Calu3 (cell line): ENCODE measurements around the gene TYW1. TPM values are rescaled to one million over a fixed set of nuclear protein-coding genes. Genes with fewer than 3 reads are reported as not detected.

Experiments used
- BruUV-seq: library from RNA; stranded (reverse); fragments of 400-500 nt; replicated peaks from 2 replicates; lab custom pipeline; 2021; lab: Mats Ljungman, UMichigan
- CTCF ChIA-PET: fragments of 300-600 bp; sonication (Branson Sonifier 250); formaldehyde crosslinking; loops from one replicate; lab custom pipeline; 2022; ENCODE audit warnings: antibody characterized with exemption; lab: Charles Lee
- DNase-seq: peaks from one replicate; pipeline ENCODE4 v3.0.0; 2022
- H3K27ac Mint-ChIP-seq: one replicate; pipeline ENCODE4 v1.8.0; 2022; ENCODE audit warnings: mixed read lengths; ENCODE audit not compliant: unreplicated experiment
- H3K27me3 Mint-ChIP-seq: one replicate; pipeline ENCODE4 v1.8.0; 2022; ENCODE audit warnings: mixed read lengths; ENCODE audit not compliant: unreplicated experiment
- H3K36me3 Mint-ChIP-seq: one replicate; pipeline ENCODE4 v1.8.0; 2022; ENCODE audit warnings: mild to moderate bottlenecking, moderate library complexity, mixed read lengths; ENCODE audit not compliant: insufficient read depth, unreplicated experiment
- H3K4me1 Mint-ChIP-seq: one replicate; pipeline ENCODE4 v1.8.0; 2022; ENCODE audit warnings: mild to moderate bottlenecking, low read depth, mixed read lengths; ENCODE audit not compliant: unreplicated experiment
- H3K4me3 Mint-ChIP-seq: one replicate; pipeline ENCODE4 v1.8.0; 2022; ENCODE audit warnings: mild to moderate bottlenecking, low read depth, moderate library complexity, mixed read lengths; ENCODE audit not compliant: unreplicated experiment
- H3K9me3 Mint-ChIP-seq: one replicate; pipeline ENCODE4 v1.8.0; 2022; ENCODE audit warnings: low read depth, mixed read lengths; ENCODE audit not compliant: unreplicated experiment
- CTCF ChIP-seq: fragments of 200-600 bp; IDR thresholded peaks from one replicate; pipeline ENCODE4 v1.8.0; 2022; ENCODE audit warnings: antibody characterized with exemption; ENCODE audit not compliant: unreplicated experiment
- intact Hi-C: fragments of 100-400 bp; cut with micrococcal nuclease; formaldehyde crosslinking; loops from one replicate; pipeline ENCODE4 v1.10.0; 2022; ENCODE audit not compliant: unreplicated experiment
- total RNA-seq: library from RNA; stranded (reverse); gene quantifications from 2 replicates; pipeline ENCODE4 v1.2.3, GENCODE V29; 2022

The TYW1 gene
- total RNA-seq, 1 experiment from 2014 or later: 12.1 TPM

GRCh38 chr7:66952343-66953043, 44.1 kb upstream of the TYW1 start:
- H3K36me3 Mint-ChIP-seq: peaks cover 32% of the 10 kb centered on the region
- H3K4me3 Mint-ChIP-seq: peak overlapping the region; percentile 16
- H3K4me1 Mint-ChIP-seq: peaks cover 18% of the 10 kb centered on the region
- no peaks in the 10 kb centered on the region for H3K9me3 Mint-ChIP-seq
- peak overlapping the region; percentile 74 for H3K27ac Mint-ChIP-seq
- intact Hi-C loops: no loop called here
- BruUV-seq: no TSS peak
- TF ChIP-seq CTCF: no peak
- CTCF ChIA-PET: interaction anchor here (0.6 kb wide), 1 partner anchor 37 kb away, joined by 4 read pairs; no protein-coding TSS in a partner anchor
- DNase-seq: peak; percentile 60
- no peaks in the 10 kb centered on the region for H3K27me3 Mint-ChIP-seq

- H3K36me3 Mint-ChIP-seq: peaks cover 34% of the 10 kb centered on the region
- no peaks in the 10 kb centered on the region for H3K9me3 Mint-ChIP-seq
- no peak for DNase-seq
- CTCF ChIA-PET: no interaction called here
- H3K4me3 Mint-ChIP-seq: peak overlapping the region; percentile 16
- H3K27me3 Mint-ChIP-seq: no peaks in the 10 kb centered on the region
- intact Hi-C loops: no loop called here
- BruUV-seq: no TSS peak
- no peak for TF ChIP-seq CTCF
- peak overlapping the region; percentile 74 for H3K27ac Mint-ChIP-seq
- peaks cover 23% of the 10 kb centered on the region for H3K4me1 Mint-ChIP-seq
These were observed 43.6 kb upstream of the TYW1 start for GRCh38 chr7:66953044-66953427.

GRCh38 chr7:66957595-66958290, 38.9 kb upstream of the TYW1 start:
- CTCF ChIA-PET: no interaction called here
- Mint-ChIP-seq H3K36me3 (peaks cover 28% of the 10 kb centered on the region), H3K9me3 (no peaks in the 10 kb centered on the region), H3K4me3 (no peak overlapping the region), H3K27ac (no peak overlapping the region), H3K27me3 (no peaks in the 10 kb centered on the region), H3K4me1 (peaks cover 31% of the 10 kb centered on the region)
- no peak for TF ChIP-seq CTCF
- intact Hi-C loops: no loop called here
- no peak for DNase-seq
- BruUV-seq: no TSS peak

- Mint-ChIP-seq H3K36me3 (peaks cover 25% of the 10 kb centered on the region), H3K27me3 (no peaks in the 10 kb centered on the region), H3K9me3 (no peaks in the 10 kb centered on the region), H3K4me3 (no peak overlapping the region), H3K4me1 (peaks cover 26% of the 10 kb centered on the region), H3K27ac (peak overlapping the region; percentile 64)
- no peak for TF ChIP-seq CTCF
- no TSS peak for BruUV-seq
- CTCF ChIA-PET: no interaction called here
- peak; percentile 61 for DNase-seq
- intact Hi-C loops: no loop called here
These were observed 37.9 kb upstream of the TYW1 start for GRCh38 chr7:66958538-66959350.
